ENCODE measurements around the gene TEX2.
"Not testable (repeated sequence)": the region's sequence is repeated elsewhere in the genome, so short reads cannot be mapped to it uniquely, and the experiment has no call there.

The TEX2 gene

DNA sequence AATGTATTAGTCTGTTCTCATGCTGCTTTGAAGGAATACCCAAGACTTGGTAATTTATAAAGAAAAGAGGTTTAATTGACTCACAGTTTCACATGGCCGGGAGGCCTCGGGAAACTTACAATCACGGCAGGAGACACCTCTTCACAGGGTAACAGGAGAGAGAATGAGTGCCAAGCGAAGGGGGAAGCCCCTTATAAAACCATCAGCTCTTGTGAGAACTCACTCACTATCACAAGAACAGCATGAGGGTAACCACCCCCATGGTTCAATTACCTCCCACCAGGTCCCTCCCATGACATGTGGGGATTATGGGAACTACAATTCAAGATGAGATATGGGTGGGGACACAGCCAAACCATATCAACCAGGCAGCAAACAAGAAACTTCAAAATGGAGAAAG is 24.6 kb downstream of the TEX2 start:
- DNase-seq, result not testable (repeated sequence)

DNA sequence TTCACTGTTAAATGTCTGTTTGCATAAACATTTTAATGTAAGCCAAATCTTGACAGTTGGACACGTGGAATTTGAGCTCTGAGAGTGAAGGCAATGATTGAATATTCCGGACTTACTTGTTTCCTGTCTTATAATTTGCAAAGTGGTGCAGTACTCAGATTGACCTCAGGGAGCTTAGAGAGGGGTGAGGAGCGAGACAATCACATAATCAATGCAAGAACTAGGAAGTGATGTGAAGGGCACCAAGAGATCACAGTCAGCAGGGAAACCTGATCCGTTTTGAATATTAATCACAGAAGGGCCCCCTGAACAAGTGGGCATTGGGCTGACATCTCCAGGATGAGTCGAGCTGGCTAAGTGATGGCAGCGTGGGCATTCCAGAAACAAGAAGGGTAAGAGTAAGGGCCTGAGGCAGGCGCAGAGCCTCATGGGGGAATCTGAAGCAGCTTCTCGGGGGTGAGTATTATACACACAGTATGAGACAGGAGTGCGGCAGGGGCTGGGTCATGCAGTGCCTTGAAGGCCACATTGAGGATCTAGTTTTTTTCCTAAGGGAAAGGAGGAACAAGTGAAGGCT is 26.1 kb downstream of the TEX2 start:
- no peak for DNase-seq

DNA sequence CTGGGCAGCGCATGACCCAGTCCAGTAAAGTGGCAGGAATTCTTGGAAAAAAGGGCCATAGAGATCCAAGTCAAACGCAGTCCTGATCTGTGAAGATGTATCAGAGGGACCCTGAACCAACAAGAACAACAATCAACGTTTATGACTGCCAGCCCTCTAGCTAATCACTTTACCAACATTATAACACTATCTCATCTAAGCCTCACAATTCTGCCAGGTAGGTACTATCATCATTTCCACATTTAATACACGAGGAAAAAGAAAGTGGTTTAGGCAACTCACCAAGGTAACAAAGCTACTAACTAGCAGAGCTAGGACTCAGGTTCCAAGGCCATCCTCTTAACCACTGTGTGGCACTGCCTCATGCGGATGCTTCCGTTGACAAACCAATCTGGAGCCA is 28.1 kb downstream of the TEX2 start:
- DNase-seq, result no peak

DNA sequence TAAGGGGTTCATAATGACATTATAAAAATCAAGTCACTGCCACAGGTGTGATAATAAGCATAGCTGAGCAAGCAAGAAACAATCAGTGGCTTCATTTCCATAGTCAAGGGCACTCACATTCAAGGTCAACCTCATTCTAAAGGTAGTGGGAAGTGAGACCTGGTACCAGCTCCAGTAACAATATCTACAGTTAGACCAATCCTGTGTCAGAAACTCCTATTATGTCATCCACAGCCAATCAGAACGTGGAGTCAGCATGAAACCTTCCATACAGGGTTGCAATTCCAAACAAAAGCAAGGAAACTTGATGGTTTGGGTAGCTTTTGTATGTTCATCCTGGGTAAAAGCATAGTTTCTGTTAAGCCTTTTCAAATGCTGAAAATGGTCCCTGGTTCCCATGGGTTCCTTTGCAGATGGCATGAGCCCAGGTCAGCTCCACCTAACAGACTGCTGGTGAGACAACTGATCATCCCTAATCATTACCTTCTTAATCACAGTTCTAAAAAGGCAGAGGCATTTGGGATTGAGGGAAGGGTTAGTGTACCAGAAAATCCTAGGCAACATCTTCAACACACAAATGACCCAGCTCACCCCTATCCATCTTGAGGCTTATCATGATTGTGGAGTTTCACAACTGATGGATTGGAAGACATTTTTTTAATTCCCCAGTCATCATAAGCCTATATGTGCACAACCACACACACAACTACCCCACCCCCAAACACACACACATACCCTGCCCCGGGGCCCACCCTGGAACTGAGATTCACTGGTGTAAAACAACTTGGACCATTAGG is 30.4 kb downstream of the TEX2 start:
- no peak for DNase-seq

DNA sequence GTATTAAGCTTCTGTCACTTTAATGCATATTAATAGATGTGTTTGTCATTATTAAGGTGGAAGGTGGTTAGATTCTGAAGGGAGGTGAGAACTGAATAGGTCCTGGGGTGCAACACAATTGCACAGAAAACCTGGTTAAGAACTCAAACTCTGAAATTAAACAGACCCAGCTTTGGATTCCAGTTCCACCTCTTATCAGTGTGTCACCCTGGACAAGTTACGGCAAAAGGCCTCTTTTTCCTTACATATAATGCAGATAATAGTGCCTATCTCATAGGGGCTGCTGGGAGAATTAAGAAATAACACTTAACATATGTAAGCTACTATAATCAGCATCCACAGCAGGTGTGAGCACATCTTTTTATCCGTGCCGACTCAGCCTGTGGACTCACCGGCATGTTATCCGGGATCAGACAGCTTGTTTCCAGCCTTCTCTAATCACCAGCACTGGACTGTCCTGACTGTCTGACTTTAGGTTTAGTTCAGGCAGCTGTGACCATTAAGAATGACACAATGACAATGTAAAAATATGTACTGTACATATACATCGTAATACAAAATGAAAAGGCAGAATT is 31.4 kb downstream of the TEX2 start:
- DNase-seq, result no peak

DNA sequence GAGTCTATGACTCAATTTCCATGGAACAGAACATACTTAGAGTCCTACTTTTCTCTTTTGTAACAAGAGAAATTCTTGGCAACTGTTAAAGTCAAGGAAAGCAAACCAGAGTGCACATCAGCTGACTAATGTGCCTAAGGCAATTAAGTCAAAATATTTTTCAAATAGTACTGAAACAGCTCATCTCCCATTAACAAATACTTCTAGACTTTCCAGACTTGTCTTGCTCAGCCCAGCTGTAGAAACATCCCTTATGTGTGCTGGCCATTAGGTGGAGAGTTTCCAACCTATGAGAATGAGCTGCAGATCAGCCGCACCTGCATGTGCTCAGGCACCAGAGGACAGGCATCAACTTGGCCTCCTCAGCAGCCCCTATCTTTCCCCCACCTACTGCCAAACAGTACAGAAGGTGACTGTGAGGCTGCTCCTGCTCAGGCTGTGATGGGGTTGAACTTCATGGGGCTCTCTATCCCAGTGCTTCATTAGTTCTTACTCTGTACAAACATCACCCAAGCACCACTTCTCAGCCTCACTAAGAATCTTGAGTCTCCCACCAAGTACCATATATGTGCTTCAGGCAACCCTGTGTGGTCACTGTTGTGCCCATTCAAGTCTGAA is 32.2 kb downstream of the TEX2 start:
- no peak for DNase-seq

DNA sequence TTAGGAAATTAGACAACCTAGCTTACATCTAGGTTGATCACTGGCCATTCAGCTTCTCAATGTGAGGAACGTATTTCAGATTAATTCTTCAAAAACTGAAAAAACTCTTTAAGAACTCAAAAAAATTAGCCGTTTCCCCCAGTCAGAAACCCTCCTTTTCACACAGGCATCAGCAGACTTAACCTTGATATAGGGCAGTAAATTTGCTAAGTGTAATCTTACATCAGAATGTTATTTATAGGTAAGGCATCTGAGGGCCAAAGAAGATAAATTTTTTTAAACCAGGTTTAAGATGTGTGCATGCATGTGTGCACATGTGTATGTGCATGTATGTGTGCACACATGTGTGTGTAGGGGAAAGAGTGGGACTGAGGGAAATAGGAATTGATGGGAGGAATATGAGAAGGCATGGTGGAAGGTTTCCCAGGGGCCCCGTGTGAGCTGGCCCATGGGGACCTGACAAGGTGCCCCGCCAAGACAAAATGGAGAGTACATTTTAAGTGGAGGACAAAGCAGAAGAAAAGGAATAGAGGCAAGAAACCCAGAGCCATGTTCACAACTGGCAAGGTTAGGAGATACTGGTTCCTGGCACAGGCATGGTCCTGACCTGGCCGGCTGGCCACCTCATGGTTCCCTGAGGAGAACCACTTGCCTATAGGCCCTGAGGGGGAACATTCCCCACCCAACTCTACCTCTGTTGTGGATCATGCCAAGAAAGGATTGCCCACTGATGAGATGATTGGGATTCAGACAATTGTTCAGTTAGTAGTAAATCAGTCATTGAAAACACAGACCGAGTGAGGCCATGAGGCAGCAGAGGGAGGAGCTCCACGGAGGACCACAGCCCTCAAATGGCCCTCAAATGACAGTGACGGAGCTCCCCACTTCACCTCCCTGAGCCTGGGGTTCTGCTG is 33.0 kb downstream of the TEX2 start:
- DNase-seq, result no peak

DNA sequence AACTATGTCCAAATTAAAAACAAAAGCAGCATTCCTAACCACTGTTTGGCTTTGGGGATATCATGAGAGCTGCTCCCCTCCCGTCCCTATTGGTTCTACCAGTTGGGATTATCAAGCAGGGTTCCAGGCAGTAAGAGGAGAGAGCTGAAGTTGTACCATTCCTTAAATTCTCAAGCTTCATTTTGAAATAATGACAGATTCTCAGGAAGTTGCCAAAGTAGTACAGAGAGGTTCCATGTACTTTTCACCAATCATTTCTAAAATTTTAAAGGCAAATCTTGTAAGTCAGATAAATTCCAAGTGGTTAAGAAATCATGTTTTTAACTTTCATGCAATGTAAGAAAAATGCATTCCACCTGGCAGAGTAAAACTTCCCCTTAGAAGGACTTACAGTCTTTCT is 36.9 kb downstream of the TEX2 start:
- DNase-seq, result no peak

DNA sequence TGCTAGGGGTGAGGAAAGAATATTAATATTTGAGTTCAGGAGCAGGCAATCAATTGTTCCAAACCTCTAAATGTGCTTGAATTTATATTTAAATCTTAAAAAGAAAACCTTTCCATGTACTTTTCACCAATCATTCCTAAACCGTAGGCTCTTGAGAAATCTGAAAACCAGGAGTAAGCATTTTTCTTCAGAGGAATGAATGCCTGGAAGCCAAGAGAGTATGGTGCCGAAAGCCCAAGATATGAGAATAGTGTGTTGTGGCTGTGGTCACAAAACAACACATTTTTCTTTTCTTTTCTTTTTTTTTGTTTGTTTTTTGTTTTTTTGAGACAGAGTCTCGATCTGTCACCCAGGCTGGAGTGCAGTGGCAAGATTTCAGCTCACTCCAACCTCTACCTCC is 37.6 kb downstream of the TEX2 start:
- no peak for DNase-seq

DNA sequence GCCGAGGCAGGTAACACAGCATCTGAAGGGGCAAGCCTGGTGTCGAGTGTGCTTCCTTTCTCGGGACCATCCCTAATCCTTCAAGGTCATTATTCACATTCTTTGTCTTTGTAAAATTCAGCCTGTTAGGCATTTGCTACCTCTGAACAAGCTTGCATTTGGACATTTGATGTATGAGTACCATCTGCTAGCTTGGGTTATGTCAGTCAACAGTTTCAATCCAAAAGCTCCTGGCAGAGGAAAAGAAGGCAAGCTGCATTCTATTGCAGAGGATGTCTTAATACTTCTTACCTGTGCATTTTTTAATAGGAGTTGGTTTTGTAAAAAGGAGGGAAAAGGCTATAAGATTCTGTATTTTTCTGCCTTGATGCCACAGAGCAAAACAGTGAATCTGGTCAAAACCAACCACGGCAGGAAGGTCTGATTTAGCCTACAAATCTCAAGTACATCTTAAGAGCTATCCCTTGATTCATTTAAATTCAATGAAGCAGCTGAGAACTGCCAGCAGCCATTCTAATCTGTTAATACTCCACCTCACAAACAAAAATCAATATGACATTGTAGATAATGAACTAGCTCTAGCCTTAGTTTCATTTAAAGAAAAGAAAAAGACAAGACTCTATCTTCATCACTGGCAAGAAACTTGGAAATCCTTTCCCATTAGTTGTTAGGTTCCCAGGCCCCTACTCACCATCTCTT is 39.0 kb downstream of the TEX2 start:
- no peak for DNase-seq

DNA sequence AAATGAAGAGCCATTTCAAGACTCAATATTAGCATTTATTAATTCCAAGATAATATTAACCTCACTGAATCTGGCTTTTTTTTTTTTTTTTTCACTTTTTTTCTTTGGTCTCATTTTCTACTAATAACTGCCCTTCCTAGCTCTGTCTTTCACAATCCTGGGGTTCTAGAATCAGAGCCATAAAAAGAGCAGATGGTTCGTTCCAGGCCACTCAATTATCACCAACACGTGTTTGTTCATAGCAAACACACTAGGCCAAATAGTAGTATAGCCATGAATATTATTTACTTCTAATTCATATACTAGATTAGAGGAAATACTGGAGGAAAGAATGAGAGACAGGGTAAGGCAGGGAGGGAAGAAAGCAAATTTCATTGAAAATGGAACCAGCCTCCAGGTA is 39.8 kb downstream of the TEX2 start:
- no peak for DNase-seq

DNA sequence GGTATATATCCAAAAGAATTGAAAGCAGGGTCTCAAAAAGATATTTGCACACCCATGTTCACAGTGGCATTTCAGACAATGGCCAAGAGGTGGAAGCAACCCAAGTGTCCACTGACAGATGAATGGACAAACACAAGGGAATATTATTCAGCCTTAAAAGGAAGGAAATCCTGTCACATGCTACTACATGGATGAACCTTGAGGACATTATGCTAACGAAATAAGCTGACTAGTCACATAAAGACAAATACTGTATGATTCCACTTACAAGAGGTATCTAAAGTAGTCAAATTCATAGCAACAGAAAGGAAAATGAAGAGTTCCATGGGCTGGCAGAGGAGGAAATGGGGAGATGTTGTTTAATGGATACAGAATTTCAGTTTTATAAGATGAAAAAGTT is 41.4 kb downstream of the TEX2 start:
- DNase-seq, result no peak

DNA sequence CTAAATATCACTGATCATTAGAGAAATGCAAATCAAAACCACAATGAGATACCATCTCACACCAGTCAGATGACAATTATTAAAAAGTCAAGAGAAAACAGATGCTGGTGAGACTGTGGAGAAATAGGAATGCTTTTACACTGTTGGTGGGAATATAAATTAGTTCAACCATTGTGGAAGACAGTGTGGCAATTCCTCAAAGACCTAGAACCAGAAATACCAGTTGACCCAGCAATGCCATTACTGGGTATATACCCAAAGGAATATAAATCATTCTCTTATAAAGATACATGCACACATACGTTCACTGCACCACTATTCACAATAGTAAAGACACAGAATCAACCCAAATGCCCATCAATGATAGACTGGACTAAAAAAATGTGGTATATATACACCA is 42.5 kb downstream of the TEX2 start:
- not testable (repeated sequence) for DNase-seq

DNA sequence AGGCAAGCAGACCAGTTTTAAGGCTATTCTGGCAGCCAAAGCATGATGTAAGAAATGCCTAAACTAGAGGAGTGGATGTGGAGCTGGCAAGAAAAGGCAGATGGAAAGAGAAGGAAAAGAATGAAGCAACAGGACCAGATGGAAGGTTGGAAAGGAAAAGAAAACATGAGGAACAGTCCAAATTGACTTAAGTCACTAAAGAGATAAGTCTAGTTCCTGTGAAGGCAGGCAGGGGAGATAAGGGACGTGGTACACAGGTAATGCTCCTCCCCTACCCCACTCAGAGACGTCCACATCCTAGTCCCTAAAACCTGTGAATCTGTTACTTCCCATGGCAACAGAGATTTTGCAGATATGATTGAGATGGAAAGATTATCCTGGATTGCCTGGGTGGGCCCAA is 43.5 kb downstream of the TEX2 start:
- no peak for DNase-seq

DNA sequence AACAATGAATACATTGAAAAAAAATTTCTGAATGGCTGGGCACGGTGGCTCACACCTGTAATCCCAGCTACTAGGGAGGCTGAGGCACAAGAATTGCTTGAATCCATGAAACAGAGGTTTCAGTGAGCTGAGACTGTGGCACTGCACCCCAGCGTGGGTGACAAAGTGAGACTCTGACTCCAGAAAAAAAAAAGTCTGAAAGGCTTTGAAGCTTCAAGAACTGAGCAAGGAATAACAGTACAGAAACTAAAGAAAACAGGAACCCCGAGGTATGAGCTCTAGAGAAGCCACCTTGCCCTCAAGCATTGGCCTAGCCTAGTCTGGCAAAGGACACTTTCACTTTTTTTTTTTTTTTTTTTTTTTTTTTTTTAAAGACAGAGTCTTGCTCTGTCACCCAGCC is 45.0 kb downstream of the TEX2 start:
- no peak for DNase-seq

DNA sequence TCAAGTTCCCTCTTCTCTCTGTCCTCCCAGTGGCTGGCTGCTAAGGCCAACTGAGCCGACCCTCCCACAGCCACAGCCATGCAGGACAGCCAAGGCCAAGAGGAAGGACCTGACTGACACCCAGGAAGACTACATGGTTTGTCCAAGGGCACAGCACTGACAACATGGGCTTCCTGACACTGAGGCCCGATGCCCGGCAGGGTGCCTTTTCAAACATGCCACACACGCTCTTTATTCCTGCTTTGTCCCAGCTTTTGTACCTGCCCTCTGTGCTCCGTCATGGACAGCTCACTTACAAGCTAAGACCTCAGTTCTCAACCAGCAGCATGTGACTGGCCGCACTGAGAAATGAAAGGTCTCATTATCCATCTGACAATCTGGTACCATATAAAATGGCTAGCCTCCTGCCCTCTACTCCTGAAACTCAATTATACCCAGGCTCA is 45.8 kb downstream of the TEX2 start:
- no peak for DNase-seq

DNA sequence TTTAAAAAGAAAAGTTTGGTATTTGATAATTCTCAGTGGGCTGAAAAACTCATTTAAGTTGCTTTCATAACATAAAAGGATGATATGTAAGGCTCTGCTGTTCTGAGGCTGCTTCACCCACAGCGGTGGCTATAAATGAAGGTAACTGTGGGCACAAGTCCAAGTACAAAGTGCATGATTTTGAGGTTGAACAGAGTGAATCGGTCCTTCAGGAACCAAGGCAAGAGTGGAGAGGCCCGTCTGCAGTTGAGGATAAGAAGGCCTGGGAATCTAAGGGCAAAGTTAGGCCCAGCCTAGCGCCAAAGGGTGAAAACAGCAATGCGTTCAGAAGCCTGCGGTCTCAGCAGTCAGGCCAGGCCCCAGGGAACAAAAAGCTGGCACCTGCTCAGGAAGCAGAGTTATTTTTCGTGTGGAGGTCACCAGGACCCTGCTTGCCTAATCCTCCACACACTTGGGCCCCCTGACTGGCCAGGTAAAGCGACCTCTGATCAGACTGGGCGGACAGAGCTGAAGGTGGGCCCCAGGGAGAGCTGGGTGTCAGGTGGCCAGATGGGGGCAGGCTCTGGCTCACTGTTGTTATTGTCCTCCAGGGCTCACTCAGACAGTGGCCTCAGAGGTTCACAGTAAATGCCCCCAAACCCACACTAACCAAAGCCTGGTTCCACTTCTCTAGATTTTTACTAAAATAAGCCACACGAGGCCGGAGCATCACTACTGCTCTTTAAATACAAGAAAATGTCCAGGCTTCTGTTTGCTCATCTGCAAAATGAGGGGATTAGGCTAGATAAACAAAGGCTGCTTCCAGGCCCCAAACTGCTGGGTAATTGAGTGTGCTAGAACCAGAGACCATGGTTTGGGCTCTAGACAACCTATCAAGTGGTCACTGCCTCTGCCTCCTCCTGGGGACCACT is 46.5 kb downstream of the TEX2 start:
- no peak for DNase-seq

DNA sequence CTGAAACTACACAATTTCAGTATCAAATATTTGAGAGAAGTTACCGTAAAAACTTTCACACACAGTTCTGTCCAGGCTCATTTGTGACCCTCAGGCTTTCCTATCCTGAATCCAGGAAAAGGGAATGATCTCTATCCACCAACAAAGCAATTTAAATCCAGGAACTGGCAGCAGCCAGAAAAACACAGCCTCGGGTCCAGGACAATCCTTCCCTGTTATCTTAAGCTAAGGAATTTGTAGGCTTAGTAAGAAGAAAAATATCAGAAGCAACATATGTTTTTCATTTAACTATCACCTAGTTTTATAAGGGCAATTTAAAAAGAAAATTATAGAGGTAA is 47.1 kb downstream of the TEX2 start:
- DNase-seq, result no peak

DNA sequence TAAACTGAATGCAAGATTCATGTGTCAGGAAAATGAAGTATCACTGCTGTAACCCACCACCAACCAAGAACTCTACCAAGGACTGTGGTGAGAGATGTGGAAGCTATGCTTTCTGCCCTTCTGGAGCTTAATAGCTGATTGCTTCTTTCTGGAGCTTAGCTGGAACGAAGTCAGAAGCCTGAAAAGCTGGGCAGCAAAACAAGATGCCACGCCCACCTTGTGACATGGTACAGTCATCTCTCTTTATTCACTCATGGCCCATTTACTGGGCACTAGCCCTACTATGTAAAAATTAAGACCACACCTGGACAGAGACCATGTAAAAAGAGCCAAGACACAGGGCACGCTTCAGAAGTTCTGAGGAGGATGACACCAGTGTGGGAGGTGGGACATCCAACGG is 48.1 kb downstream of the TEX2 start:
- DNase-seq, result no peak

DNA sequence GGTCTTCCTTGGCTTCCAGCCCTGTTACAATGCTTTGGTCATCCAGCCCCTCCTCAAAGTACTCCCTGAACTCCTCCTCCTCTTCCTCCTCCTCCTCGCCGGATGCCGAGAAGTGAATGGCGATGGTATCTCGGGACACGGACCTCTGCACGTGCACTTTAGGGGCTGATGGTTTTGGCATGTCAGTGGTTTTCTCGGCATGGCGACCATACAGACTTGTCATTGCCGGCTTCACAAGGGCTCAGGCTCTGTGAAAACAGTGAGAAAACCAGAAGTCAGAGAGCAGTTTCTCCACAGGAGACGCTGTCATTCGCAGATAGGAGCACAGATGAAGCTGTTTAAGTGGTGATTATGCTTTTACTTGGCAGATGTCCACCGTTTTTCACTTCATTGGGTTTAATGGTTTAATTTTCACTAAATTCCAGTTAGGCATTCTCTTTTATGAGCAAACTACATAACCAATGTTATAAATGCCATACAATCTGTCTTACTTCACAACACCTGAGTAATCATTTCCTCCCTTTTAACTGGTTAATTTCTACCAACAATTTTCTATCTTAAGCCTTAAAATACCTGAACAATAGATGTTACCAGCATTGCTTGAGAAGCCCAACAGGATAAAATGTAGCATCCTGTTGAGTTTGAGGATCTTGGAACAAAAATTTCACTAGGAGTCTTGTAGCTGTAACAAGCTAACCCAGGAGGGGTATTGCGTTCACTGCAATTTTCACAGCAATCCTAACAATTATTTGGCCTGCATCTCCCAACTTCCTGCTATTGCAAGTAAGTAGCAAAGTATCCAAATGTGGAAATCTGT is 48.9 kb downstream of the TEX2 start:
- peak; percentile 23 for DNase-seq

Data from NCI-H2171 (cell line).